ENCODE measurements around the gene ANKAR. TPM values are rescaled to one million over a fixed set of nuclear protein-coding genes. Genes with fewer than 3 reads are reported as not detected.

Gene ANKAR
- total and polyA plus RNA-seq, 2 of the 4 experiments (the other 2 are of a cell fraction) = 0.96 to 2.2 TPM

GRCh38 chr2:189629531-189630453 lies 44.7 kb upstream of the ANKAR start:
- H3K4me2 ChIP-seq (ENCODE audit: low read depth, low read length) = peak overlapping the region; percentile 26
- H3K56ac ChIP-seq (ENCODE audit: extremely low read depth, insufficient read depth, low read length) = no peak overlapping the region
- in situ Hi-C loops (cut with MboI; ENCODE audit: low sequenced_read_pairs) = loop anchor here (10.0 kb wide), 1 partner anchor 155 kb away; no protein-coding TSS in a partner anchor
- H2BK15ac ChIP-seq (ENCODE audit: low read depth, low read length) = peak overlapping the region; percentile 46; the same call in 1 of the 3 replicates
- no peak overlapping the region for H3K4me3 ChIP-seq (ENCODE audit: insufficient read depth, low read depth, low read length)
- peak overlapping the region; percentile 71 for H4K5ac ChIP-seq (ENCODE audit: low read depth, low read length)
- H3K9me3 ChIP-seq (ENCODE audit: control insufficient read depth, insufficient read depth, low read length) = no peaks in the 10 kb centered on the region
- H3K4ac ChIP-seq (ENCODE audit: low read depth, low read length) = peak overlapping the region; percentile 51; the same call in 1 of the 2 replicates
- H4K91ac ChIP-seq (ENCODE audit: insufficient read depth, low read depth, low read length) = no peak overlapping the region
- no CpG with 5 or more reads among the region's 10 CpGs for WGBS, 2 experiments (ENCODE audit: extremely low coverage in 2 of 2, insufficient read length in 1 of 2)
- H3K27me3 ChIP-seq (ENCODE audit: control insufficient read depth, insufficient read depth, low read length) = no peaks in the 10 kb centered on the region
- intact Hi-C loops (cut with micrococcal nuclease) = loop anchor here (5.0 kb wide), 1 partner anchor 152 kb away; no protein-coding TSS in a partner anchor
- no peaks in the 10 kb centered on the region for H3K36me3 ChIP-seq (ENCODE audit: control insufficient read depth, insufficient read depth, low read length)
- peak overlapping the region; percentile 67 for H2AFZ ChIP-seq (replicated peaks; ENCODE audit: low read length, poor library complexity)
- CTCF ChIA-PET = interaction anchor here (0.6 to 1.0 kb wide), 5 partner anchors 9 to 161 kb away, joined by 3 to 4 read pairs (median 3); no protein-coding TSS in a partner anchor
- H2AK5ac ChIP-seq (ENCODE audit: low read depth, low read length) = no peak overlapping the region
- no peaks in the 10 kb centered on the region for H4K20me1 ChIP-seq (ENCODE audit: insufficient read depth, low read length)
- H3K9ac ChIP-seq (ENCODE audit: low read depth, low read length) = no peak overlapping the region
- TF ChIP-seq CEBPB (IDR thresholded peaks at IDR 0.05; ENCODE audit: low read depth, low read length) (peak; percentile 33), RCOR1 (IDR thresholded peaks at IDR 0.05; ENCODE audit: insufficient replicate concordance, low read length) (no peak), NFE2L2 (IDR thresholded peaks at IDR 0.05; ENCODE audit: low read depth, low read length) (no peak)
- H2AK9ac ChIP-seq (replicated peaks; ENCODE audit: low read depth, low read length, poor library complexity) = no peak overlapping the region
- H2BK120ac ChIP-seq (ENCODE audit: low read depth, low read length) = peak overlapping the region; percentile 67
- peak overlapping the region; percentile 49; the same call in 1 of the 2 replicates for H3K23ac ChIP-seq (ENCODE audit: low read depth, low read length)
- peak overlapping the region; percentile 31 for H2BK5ac ChIP-seq (ENCODE audit: low read depth, low read length, poor library complexity, severe bottlenecking)
- peaks cover 8% of the 10 kb centered on the region for H3K4me1 ChIP-seq (ENCODE audit: control insufficient read depth, insufficient read depth, low read length)
- POLR2A ChIA-PET (ENCODE audit: unreplicated experiment) = interaction anchor here (0.6 to 1.2 kb wide), 2 partner anchors 16 to 17 kb away, joined by 3 to 4 read pairs; no protein-coding TSS in a partner anchor
- H3K18ac ChIP-seq (ENCODE audit: low read depth, low read length) = peak overlapping the region; percentile 73; the same call in 1 of the 2 replicates
- H2BK20ac ChIP-seq (ENCODE audit: low read depth, low read length) = peak overlapping the region; percentile 60; the same call in 1 of the 2 replicates
- ATAC-seq (ENCODE audit: low read depth) = peak; percentile 69
- DNase-seq = peak; percentile 43
- peak overlapping the region; percentile 30; the same call in 1 of the 2 replicates for H3K27ac ChIP-seq (ENCODE audit: insufficient read depth, low read length)
- no peaks in the 10 kb centered on the region for H3K79me1 ChIP-seq (ENCODE audit: low read depth in 1 of 2, low read length in 2 of 2)
- peaks cover 3% of the 10 kb centered on the region for H3K9me1 ChIP-seq (ENCODE audit: insufficient read depth, low read length)
- BruUV-seq (replicated peaks) = no TSS peak
- dilution Hi-C loops (cut with HindIII; ENCODE audit: low sequenced_read_pairs, unreplicated experiment) = no loop called here
- H3K14ac ChIP-seq (replicated peaks; ENCODE audit: low read depth, low read length) = peak overlapping the region; percentile 54; the same call in 1 of the 2 replicates
- peak overlapping the region; percentile 11 to 79; a peak in 3 of 4 replicates for H4K8ac ChIP-seq (ENCODE audit: low read depth in 2 of 2, low read length in 2 of 2)

Measured in IMR-90 (cell line).